22Rv1 (cell line): ENCODE results near the gene COL16A1.

Source experiments
- ZFX ChIP-seq: fragments of 450-650 bp; IDR thresholded peaks from 2 replicates; pipeline ENCODE4 v1.6.1; 2017; ENCODE audit warnings: antibody characterized with exemption, borderline replicate concordance
- TF ChIP-seq, protein P1 (sequence below): fragments of 450-650 bp; IDR thresholded peaks from 2 replicates; pipeline ENCODE4 v1.5.1; 2017; ENCODE audit warnings: mild to moderate bottlenecking

DNA sequence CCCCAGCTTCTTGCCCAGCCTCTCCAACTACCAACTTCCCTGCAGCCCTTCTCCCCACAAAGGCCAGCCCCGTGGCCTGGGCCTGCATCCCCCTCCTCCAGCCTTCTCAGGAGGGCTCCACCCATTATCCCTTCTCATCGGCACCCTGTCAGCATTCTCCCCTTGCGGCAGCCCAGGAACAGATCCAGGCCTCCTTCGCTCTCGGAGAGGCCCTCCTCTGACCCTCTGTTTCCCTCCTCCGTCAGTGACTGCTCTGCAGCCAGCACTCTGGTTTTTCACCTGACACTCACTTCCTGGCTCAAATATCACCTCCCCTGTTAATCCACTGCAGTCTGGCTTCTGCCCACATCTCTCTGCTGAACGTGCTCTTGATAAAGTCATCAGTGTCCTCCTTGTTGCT lies 42.9 kb upstream of the COL16A1 start:
- TF ChIP-seq, protein P1, sequence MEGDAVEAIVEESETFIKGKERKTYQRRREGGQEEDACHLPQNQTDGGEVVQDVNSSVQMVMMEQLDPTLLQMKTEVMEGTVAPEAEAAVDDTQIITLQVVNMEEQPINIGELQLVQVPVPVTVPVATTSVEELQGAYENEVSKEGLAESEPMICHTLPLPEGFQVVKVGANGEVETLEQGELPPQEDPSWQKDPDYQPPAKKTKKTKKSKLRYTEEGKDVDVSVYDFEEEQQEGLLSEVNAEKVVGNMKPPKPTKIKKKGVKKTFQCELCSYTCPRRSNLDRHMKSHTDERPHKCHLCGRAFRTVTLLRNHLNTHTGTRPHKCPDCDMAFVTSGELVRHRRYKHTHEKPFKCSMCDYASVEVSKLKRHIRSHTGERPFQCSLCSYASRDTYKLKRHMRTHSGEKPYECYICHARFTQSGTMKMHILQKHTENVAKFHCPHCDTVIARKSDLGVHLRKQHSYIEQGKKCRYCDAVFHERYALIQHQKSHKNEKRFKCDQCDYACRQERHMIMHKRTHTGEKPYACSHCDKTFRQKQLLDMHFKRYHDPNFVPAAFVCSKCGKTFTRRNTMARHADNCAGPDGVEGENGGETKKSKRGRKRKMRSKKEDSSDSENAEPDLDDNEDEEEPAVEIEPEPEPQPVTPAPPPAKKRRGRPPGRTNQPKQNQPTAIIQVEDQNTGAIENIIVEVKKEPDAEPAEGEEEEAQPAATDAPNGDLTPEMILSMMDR, result no peak
- no peak for TF ChIP-seq ZFX
